ENCODE results near the gene ARID4B.

- TF ChIP-seq CTCF (IDR thresholded peaks at IDR 0.05) (no peak), POLR2A (IDR thresholded peaks at IDR 0.05) (no peak), EP300 (IDR thresholded peaks at IDR 0.05) (no peak)
Measured at GRCh38 chr1:235325139-235325538, 2.8 kb downstream of the ARID4B start.
